HepG2 (cell line): ENCODE measurements around the gene LAMC3. TPM values are rescaled to one million over a fixed set of nuclear protein-coding genes. Genes with fewer than 3 reads are reported as not detected.

Experiments
- BCLAF1 ChIP-seq: fragments of 450-650 bp; IDR thresholded peaks from 2 replicates; pipeline ENCODE4 v1.6.1; 2017; ENCODE audit warnings: mild to moderate bottlenecking
- BHLHE40 ChIP-seq: IDR thresholded peaks from 2 replicates; pipeline ENCODE4 v1.6.1; 2011; ENCODE audit warnings: low read length, improper control_type of control experiment
- CREB3 ChIP-seq: sonication (generic); formaldehyde crosslinking; IDR thresholded peaks from 2 replicates; pipeline ENCODE4 v1.5.0; 2020; ENCODE audit warnings: missing genetic modification reagents
- HNF1B ChIP-seq: sonication (generic); formaldehyde crosslinking; IDR thresholded peaks from 2 replicates; pipeline ENCODE4 v1.5.1; 2020; ENCODE audit warnings: mild to moderate bottlenecking, moderate library complexity, missing genetic modification reagents
- MXD3 ChIP-seq: IDR thresholded peaks from 2 replicates; pipeline ENCODE4 v1.6.1; 2016; ENCODE audit warnings: mild to moderate bottlenecking, missing biosample characterization, missing genetic modification reagents
- REL ChIP-seq: sonication (generic); formaldehyde crosslinking; conservative IDR thresholded peaks from 2 replicates; pipeline ENCODE4 v1.8.0; 2022; ENCODE audit warnings: mild to moderate bottlenecking, missing genetic modification reagents, moderate library complexity
- SP1 ChIP-seq, 2 experiments: fragments of 450-650 bp in 1 of 2; sonication (generic) in 1 of 2; formaldehyde crosslinking in 1 of 2; IDR thresholded peaks; 2 replicates each; pipeline versions ENCODE4 v1.4.0 to v1.6.1; 2016 to 2020; ENCODE audit warnings: missing genetic modification reagents in 1 of 2
- TBP ChIP-seq: sonication (generic); formaldehyde crosslinking; IDR thresholded peaks from 2 replicates; pipeline ENCODE4 v1.5.0; 2020; ENCODE audit warnings: missing genetic modification reagents
- TBX2 ChIP-seq: sonication (generic); formaldehyde crosslinking; IDR thresholded peaks from 2 replicates; pipeline ENCODE4 v1.5.0; 2020; ENCODE audit warnings: missing genetic modification reagents, mild to moderate bottlenecking, borderline replicate concordance
- TBX3 ChIP-seq: fragments of 450-650 bp; IDR thresholded peaks from 2 replicates; pipeline ENCODE4 v1.6.1; 2017; ENCODE audit warnings: antibody characterized with exemption, mild to moderate bottlenecking, inconsistent platforms, borderline replicate concordance
- TCF7L2 ChIP-seq: IDR thresholded peaks from 2 replicates; pipeline ENCODE4 v1.6.1; 2011; ENCODE audit warnings: mild to moderate bottlenecking, low read depth, low read length, moderate library complexity
- TRAFD1 ChIP-seq: sonication (generic); formaldehyde crosslinking; IDR thresholded peaks from 2 replicates; pipeline ENCODE4 v1.5.1; 2020; ENCODE audit warnings: missing genetic modification reagents, mild to moderate bottlenecking, borderline replicate concordance
- YY1 ChIP-seq: IDR thresholded peaks from 2 replicates; pipeline ENCODE4 v1.6.1; 2011; ENCODE audit warnings: low read length, low read depth, moderate library complexity, mild to moderate bottlenecking; ENCODE audit not compliant: insufficient read depth, insufficient replicate concordance
- ZBTB2 ChIP-seq: sonication (generic); formaldehyde crosslinking; IDR thresholded peaks from 2 replicates; pipeline ENCODE4 v1.8.0; 2022; ENCODE audit warnings: low read depth, missing genetic modification reagents
- ZFP41 ChIP-seq: sonication (generic); formaldehyde crosslinking; IDR thresholded peaks from 2 replicates; pipeline ENCODE4 v1.4.0; 2020; ENCODE audit warnings: mild to moderate bottlenecking, missing genetic modification reagents, borderline replicate concordance
- ZFX ChIP-seq: sonication (generic); formaldehyde crosslinking; IDR thresholded peaks from 2 replicates; pipeline ENCODE4 v1.4.0; 2020; ENCODE audit warnings: mild to moderate bottlenecking, low read depth, missing genetic modification reagents, moderate library complexity
- ZNF235 ChIP-seq: sonication (generic); formaldehyde crosslinking; IDR thresholded peaks from 2 replicates; pipeline ENCODE4 v1.8.1; 2023; ENCODE audit warnings: mild to moderate bottlenecking, missing genetic modification reagents, borderline replicate concordance
- ZNF260 ChIP-seq: sonication (generic); formaldehyde crosslinking; IDR thresholded peaks from 2 replicates; pipeline ENCODE4 v1.4.0; 2020; ENCODE audit warnings: missing genetic modification reagents, low read depth, mild to moderate bottlenecking, borderline replicate concordance
- ZNF350 ChIP-seq: sonication (generic); formaldehyde crosslinking; IDR thresholded peaks from 2 replicates; pipeline ENCODE4 v1.4.0; 2020; ENCODE audit warnings: mild to moderate bottlenecking, low read depth, missing genetic modification reagents, borderline replicate concordance
- ZNF44 ChIP-seq: sonication (generic); formaldehyde crosslinking; IDR thresholded peaks from 2 replicates; pipeline ENCODE4 v1.5.1; 2020; ENCODE audit warnings: mild to moderate bottlenecking, missing genetic modification reagents
- ZNF749 ChIP-seq: sonication (generic); formaldehyde crosslinking; IDR thresholded peaks from 2 replicates; pipeline ENCODE4 v1.8.0; 2022; ENCODE audit warnings: mild to moderate bottlenecking, missing genetic modification reagents, moderate library complexity, borderline replicate concordance
- polyA plus RNA-seq, 8 experiments: library from polyadenylated mRNA; depleted of rRNA in 3 of 8; stranded (reverse) in 7 of 8; unstranded in 1 of 8; fragments of >200 nt; fragmentation: Illumina TruSeq in 4 of 8; extraction: Trizol in 4 of 8; gene quantifications; 2 replicates each; pipeline versions ENCODE4 v1.2.1 to v1.2.3, GENCODE V29; 2011 to 2016; ENCODE audit warnings: low read depth in 4 of 8, missing spikeins in 1 of 8, mixed read lengths in 1 of 8; ENCODE audit not compliant: insufficient read depth in 1 of 8
- total RNA-seq, 5 experiments: library from RNA; depleted of rRNA; stranded (reverse); fragments of >200 nt; fragmentation: Illumina TruSeq; extraction: Trizol; gene quantifications; 2 replicates each; pipeline ENCODE4 v1.2.3, GENCODE V29; 2016; ENCODE audit warnings: low read depth in 1 of 5

Gene LAMC3
- total and polyA plus RNA-seq, 2 of the 13 experiments (the other 11 are each of a cell fraction or from before 2014, with no cell fraction given), result 0.07 to 0.57 TPM

- TF ChIP-seq SP1 (IDR thresholded peaks at IDR 0.05), result no peak
- no peak for TF ChIP-seq SP1 (CRISPR knock-in tag; IDR thresholded peaks at IDR 0.05)
- no peak for TF ChIP-seq ZNF44 (CRISPR knock-in tag)
- peak; percentile 54; the same call in 1 of the 2 replicates for TF ChIP-seq TBX2
- no peak for TF ChIP-seq ZNF350 (CRISPR knock-in tag)
- no peak for TF ChIP-seq CREB3 (CRISPR knock-in tag)
- TF ChIP-seq ZNF235 (CRISPR knock-in tag), result no peak
- TF ChIP-seq ZNF749, result no peak
- TF ChIP-seq BCLAF1, result no peak
- TF ChIP-seq BHLHE40, result no peak
- no peak for TF ChIP-seq TBX3
- no peak for TF ChIP-seq REL (CRISPR knock-in tag)
- no peak for TF ChIP-seq ZNF260
- no peak for TF ChIP-seq MXD3
- no peak for TF ChIP-seq ZBTB2 (CRISPR knock-in tag)
- no peak for TF ChIP-seq HNF1B (CRISPR knock-in tag)
- no peak for TF ChIP-seq TBP (CRISPR knock-in tag)
- TF ChIP-seq ZFX, result peak; percentile 66; the same call in 1 of the 2 replicates
- TF ChIP-seq TCF7L2, result no peak
- no peak for TF ChIP-seq TRAFD1 (CRISPR knock-in tag)
- TF ChIP-seq YY1, result no peak
- TF ChIP-seq ZFP41, result no peak
Observed at GRCh38 chr9:131122158-131122557, 113.2 kb downstream of the LAMC3 start (continued).
